Stimulated activated CD4-positive, alpha-beta T cell treated with anti-CD3 and anti-CD28 coated beads, Interleukin-1b, Interleukin-23, amount 100 ng/mL, for 1 hour (primary cell): ENCODE measurements around the gene DBN1.

Experiments
- DNase-seq, 2 donors: peaks; one replicate each; pipeline ENCODE4 v3.0.0-alpha.2; 2020; ENCODE audit warnings: low read depth in 2 of 2

The DBN1 gene

DNA sequence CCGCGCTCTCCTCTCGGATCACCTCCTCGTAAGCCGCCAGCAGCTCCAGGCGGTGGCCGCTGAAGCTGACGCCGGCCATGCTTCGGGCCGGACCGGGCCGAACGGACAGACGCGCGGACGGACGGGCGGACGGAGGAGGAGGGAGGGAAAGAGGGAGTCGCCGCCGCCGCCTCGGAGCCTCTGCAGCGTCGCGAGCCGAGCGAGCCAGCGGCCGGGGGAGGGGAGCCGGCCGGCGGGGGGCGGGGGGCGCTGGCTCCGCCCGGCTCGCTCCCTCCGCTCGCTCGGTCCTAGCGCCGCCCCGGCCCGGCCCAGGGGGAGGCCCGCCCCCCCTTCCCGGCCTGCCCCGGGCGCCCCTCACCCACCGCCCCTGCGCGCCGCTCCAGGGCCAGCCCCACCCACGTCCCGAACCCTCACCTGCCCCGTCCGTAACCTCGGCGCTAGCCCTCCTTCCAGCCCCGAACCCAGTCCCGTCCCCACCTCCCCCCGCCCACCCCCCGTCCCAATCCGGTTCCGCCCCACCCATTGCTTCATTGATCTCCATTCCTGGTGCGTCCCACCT, at the start of gene DBN1:
Gene DBN1, minus strand, starts transcription at position 192 of the 559 bp plus-strand sequence. Its CDS starts 113 bp downstream, at position 79.
- DNase-seq: no peak

DNA sequence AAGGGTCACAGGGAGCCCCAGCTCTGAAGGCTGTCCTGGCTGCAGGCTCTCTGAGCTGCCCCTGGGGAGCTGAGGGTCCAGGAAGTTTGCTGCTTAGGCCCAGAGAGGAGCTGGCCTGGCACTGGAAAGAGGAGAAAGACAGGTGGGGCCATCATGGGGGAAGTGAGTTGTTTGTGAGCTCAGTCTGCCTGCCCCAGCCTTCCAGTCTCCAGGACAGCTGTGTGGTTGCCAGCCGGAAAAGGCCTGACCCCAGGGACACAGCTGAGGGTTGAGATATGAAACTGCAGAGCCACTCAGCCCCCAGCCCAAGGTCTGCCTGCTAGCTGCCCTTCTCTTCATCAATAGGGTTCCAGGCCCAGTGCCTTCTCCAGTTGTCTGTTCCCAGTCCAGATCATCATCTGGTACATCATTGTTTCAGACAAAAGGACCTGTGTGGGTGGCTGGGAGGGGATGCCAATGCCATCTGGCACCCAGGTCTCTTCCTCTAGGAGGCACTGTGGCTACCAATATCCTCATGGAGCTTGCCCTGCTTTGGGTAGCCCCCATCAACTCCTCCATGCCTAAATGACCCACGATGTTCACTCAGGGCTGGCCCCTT, 47.6 kb upstream of the DBN1 start:
- no peak for DNase-seq

GRCh38 chr5:177520271-177520670, 46.8 kb upstream of the DBN1 start:
- DNase-seq: no peak

- DNase-seq: no peak
These were observed 46.2 kb upstream of the DBN1 start for GRCh38 chr5:177519463-177520235.

DNA sequence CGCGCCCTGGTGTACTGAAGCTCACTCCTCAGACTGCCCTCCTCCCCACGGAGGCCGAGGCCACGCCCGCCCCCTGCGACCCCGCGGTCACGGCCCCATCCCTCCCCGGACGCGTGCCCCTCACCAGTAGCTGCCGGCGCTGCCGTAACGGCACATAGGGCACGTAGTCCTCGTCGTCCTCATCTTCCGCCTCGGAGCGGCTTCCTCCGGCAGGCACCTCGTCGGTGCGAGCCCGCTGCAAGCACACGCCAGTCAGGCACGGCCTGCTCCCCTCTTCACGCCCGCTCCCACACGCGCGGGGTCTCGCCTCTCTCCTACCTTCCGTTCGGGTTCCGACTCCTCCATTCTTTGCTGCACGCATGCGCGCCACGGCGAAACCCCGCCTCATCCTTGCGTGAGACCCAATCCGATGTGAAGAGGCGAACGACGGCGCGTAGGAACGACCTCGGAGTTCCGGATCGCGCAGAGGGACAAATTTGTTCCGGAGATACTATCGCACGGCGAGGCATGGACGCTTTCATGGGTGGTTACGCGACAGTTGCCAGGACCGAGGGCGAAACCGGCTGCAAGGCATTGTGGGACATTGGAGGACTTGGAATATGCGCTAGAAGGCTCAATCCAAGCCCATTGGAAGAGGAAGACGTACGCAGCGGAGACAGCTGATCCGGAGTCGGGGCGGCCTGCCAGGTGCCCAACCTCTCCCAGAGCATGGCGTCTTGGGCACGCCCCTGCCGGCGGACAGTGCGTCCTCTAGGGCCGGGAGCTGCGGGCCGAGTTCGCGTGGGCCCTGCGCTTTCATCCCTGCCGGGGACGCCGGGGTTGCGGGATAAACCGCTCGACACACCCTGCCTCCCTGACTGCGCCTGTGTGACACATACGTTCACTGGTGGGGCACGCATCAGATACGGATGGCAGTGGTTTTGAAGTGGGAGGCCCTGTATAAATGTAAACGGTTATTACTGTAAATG, 43.5 kb upstream of the DBN1 start, which contains the start of gene DDX41:
Gene DDX41, minus strand, starts transcription at position 361 of the 968 bp plus-strand sequence. Its CDS starts 16 bp downstream, at position 345.
- DNase-seq: peak; percentile 82 to 87

DNA sequence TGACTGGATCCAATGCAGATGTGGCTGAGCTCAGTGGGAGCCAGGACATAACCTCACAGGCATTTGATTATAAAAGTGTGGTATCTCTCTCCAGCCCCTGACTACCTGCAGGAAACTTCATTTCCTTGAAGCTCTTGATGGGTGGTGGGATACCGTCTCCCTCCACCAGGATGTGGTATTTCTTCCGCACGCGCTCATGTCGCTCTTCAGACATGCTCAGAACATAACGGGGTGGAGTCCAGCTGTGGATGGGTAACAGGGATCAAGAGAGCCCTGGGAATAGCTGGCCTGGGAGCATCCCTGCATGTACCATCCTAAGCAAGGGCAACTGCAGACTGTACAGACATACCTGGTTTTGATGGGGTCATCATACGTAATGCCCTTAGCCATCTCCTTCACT, 42.1 kb upstream of the DBN1 start:
- no peak for DNase-seq

- no peak for DNase-seq
These were observed 41.1 kb upstream of the DBN1 start for GRCh38 chr5:177514541-177514940.

- DNase-seq: no peak
These were observed 40.1 kb upstream of the DBN1 start for GRCh38 chr5:177513500-177513899.

GRCh38 chr5:177512736-177513380, 39.4 kb upstream of the DBN1 start:
- DNase-seq: no peak

GRCh38 chr5:177511796-177512675, 38.6 kb upstream of the DBN1 start:
- DNase-seq: no peak

DNA sequence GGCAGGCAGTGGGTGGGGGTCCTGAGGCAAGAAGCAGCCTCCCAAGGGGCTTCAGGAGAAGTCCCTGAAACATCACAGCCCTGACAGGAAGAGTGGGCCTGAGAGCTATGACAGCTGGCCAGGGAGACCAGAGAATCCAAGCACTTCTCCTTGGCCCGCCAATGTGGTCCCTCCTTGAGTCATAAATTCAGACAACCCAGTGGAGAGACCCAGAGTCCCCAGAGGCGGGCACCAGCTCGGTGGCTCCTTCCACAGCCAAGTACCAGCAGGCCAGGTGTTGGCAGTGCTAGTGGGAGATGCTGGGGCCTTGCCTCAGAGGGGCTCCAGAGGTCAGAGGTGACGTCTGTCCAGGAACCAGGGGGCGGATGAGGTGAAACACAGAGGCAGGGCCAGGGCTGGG, 37.7 kb upstream of the DBN1 start:
- DNase-seq: no peak

DNA sequence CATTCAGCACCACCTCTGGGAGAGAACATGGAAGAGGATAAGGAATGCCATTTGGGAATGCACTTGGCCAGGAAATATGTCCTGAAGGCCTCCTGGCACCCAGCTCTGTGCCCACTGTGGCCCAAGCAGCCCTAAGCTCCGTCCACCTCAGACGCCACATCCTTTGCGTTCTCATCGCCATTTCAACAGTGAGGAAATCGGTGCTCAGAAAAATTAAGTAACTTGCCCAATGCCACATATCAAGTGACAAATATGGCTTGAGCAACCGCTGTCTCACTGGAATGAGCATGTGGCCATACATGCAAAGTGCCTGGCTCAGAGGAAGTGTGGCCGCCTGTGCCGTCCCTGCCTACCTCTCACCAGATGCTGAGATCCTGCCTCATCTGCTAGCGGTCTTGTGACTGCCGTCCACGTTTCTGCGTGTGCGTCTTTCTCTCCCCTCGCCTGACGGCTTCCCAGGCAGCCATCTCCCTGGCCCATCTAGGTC, 37.2 kb upstream of the DBN1 start:
- no peak for DNase-seq

DNA sequence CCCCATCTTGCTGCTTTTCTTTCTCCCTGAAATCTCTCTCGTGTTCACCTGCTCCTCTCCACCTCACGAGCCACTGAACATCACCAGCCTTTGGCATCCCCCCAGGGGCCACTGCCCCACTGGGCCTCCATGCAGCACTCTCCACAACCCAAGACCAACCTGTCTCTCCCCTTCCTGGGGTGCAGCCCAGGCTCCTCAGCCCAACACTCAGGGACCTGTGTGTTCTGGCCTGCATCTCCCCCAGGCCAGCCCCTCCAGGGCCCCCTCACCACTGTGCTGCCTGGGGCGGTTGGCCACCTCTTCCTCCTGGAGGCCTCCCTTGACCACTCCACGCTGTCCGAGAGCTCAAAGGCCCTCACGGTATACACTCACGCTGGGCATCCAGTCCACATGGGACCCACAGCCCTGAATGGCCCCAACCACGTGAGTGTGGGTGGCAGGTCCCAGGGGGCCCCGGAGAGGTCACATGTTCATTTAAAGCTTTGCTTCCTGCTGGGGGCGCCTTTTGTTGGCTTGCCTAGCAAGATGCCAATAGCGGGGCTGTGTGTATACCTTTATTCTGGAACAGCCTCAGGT, 36.6 kb upstream of the DBN1 start:
- no peak for DNase-seq

DNA sequence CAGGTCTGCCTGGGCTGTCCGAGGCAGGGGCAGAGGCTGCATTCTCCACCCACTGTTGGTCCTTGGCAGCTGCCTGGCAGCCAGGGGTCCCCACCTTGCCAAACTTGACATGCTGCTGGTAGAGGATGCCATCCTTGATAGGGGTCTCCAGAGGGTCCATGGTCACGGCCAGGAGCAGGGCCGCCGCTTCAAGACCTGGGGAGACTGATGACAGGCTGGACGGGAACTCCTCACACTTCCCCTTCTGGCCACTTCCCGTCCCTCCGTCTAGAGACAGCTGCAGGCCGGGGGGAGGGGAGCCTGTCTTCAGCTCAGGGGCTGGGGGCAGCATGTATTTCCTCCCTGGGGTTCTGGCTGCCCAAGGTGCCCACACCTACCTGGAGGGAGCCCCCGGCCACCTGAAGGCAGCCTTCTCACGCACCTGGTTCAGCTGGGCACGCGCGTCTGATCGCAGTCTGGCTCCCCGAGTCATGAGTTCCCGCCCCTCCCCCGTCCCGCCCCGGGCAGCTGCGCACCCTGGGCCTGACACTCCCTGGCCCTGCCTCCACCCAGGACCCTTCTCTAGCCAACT, 36.0 kb upstream of the DBN1 start, which contains the start of gene DOK3:
Gene DOK3, minus strand, starts transcription at position 446 of the 571 bp plus-strand sequence. Its CDS starts 286 bp downstream, at position 160.
- DNase-seq: no peak

GRCh38 chr5:177508837-177509236, 35.4 kb upstream of the DBN1 start:
- DNase-seq: no peak

DNA sequence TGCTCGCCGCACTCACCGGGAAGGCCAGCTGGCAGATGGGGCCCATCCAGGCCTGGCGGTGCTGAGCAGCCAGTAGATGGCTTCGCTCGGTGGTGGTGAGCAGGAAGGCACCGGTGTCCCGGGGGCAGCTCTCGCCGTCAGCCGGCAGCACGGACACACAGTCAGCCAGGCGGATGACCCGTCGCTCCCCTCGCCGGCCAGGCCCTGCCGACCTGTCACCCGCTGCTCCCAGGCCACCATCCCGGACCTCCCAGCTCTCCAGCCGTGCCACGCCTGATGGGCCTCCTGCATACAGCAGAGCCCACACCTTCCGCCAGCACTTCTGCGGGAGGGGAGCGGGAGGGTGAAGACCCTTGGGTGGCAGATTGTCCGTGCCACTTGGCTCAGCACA, 34.8 kb upstream of the DBN1 start:
- DNase-seq: no peak

DNA sequence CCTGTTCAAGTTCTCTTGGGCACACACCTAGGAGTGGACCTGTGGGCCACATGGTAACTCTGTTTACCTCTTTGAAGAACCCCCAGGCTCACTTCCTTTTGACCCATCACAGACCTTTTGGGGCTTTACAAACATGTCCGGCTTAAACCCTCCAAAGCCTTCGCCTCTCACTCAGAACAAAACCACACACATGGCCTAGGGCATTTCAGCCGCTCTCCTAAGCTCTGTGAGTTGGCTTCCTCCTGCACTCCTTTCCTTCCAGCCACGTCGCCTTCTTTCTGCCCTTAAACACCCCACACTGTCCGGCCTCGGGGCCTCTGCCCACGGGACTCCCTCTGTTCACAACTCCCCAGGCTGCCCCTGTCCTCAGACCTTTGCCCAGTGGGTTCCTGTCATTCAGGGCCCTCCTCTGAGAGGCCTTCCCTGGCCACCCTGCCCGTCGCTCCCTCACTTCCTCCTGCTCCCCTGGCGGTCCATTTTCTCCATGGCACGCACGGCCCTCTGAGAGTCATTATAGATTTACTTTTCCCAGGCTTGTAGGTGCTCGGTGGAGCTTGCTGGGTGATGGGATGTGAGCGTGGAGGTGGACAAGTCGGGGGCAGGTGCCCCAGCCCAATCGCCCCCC, 34.3 kb upstream of the DBN1 start:
- no peak for DNase-seq

DNA sequence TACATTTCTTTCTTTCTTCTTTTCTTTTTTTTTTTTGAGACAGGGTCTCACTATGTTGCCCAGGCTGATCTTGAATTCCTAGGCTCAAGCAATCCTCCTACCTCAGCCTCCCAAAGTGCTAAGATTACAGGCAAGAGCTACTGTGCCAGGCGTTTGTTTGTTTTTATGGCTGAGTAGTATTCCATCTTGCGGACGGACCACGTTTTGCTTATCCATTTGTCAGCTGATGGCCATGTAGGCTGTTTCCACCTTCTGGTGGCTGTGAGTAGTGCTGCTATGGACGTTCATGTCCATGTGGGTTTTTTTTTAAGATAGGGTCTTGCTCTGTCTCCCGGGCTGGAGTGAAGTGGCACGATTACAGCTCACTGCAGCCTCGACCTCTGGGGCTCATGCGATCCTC, 33.7 kb upstream of the DBN1 start:
- no peak for DNase-seq

- no peak for DNase-seq
These were observed 31.6 kb upstream of the DBN1 start for GRCh38 chr5:177505075-177505474.
